ENCODE data around the gene PXN.

Gene PXN

GRCh38 chr12:120229071-120229486 is 36.5 kb downstream of the PXN start:
- H3K4me1 Mint-ChIP-seq = peaks cover 50 to 71% of the 10 kb centered on the region in 2 donors
- no peaks in the 10 kb centered on the region for H3K9me3 Mint-ChIP-seq
- H3K36me3 Mint-ChIP-seq = no peaks in the 10 kb centered on the region
- H3K4me3 Mint-ChIP-seq = no peak overlapping the region
- ATAC-seq (replicated peaks) = no peak
- no peak overlapping the region for H3K27ac Mint-ChIP-seq
- DNase-seq = no peak
- H3K27me3 Mint-ChIP-seq = peaks cover 38 to 59% of the 10 kb centered on the region in 2 donors

- Mint-ChIP-seq H3K36me3 (no peaks in the 10 kb centered on the region), H3K4me1 (peaks cover 48 to 69% of the 10 kb centered on the region in 2 donors), H3K4me3 (peak overlapping the region in 1 of 2 donors; percentile 36), H3K27ac (no peak overlapping the region), H3K27me3 (peaks cover 35 to 57% of the 10 kb centered on the region in 2 donors), H3K9me3 (no peaks in the 10 kb centered on the region)
- DNase-seq (peak; percentile 69), ATAC-seq (replicated peaks) (peak; percentile 90)
Observed at GRCh38 chr12:120228291-120229070, 37.0 kb downstream of the PXN start.

- Mint-ChIP-seq H3K4me3 (no peak overlapping the region), H3K4me1 (peaks cover 46 to 64% of the 10 kb centered on the region in 2 donors), H3K27ac (no peak overlapping the region), H3K27me3 (peaks cover 37 to 57% of the 10 kb centered on the region in 2 donors), H3K36me3 (peaks cover 0 to 1% of the 10 kb centered on the region in 2 donors), H3K9me3 (no peaks in the 10 kb centered on the region)
- ATAC-seq (replicated peaks) = no peak
- DNase-seq = no peak
Observed at GRCh38 chr12:120228041-120228290, 37.6 kb downstream of the PXN start.

GRCh38 chr12:120227233-120228040 is 38.1 kb downstream of the PXN start:
- Mint-ChIP-seq H3K9me3 (no peaks in the 10 kb centered on the region), H3K27ac (no peak overlapping the region), H3K36me3 (peaks cover 4 to 7% of the 10 kb centered on the region in 2 donors), H3K4me1 (peaks cover 42 to 59% of the 10 kb centered on the region in 2 donors), H3K4me3 (no peak overlapping the region), H3K27me3 (peaks cover 39 to 57% of the 10 kb centered on the region in 2 donors)
- DNase-seq (no peak), ATAC-seq (replicated peaks) (no peak)

- Mint-ChIP-seq H3K36me3 (peaks cover 4 to 7% of the 10 kb centered on the region in 2 donors), H3K27ac (peak overlapping the region; percentile 86), H3K27me3 (peaks cover 30 to 45% of the 10 kb centered on the region in 2 donors), H3K4me1 (peaks cover 29 to 45% of the 10 kb centered on the region in 2 donors), H3K4me3 (peak overlapping the region; percentile 78 to 84), H3K9me3 (no peaks in the 10 kb centered on the region)
- DNase-seq (no peak), ATAC-seq (replicated peaks) (peak; percentile 35 to 41)
Observed at GRCh38 chr12:120225852-120226640, 39.5 kb downstream of the PXN start.

- Mint-ChIP-seq H3K9me3 (no peaks in the 10 kb centered on the region), H3K4me1 (peaks cover 29 to 41% of the 10 kb centered on the region in 2 donors), H3K27me3 (peaks cover 36 to 42% of the 10 kb centered on the region in 2 donors), H3K4me3 (peak overlapping the region; percentile 78 to 84), H3K27ac (no peak overlapping the region), H3K36me3 (peaks cover 4 to 7% of the 10 kb centered on the region in 2 donors)
- DNase-seq (no peak), ATAC-seq (replicated peaks) (no peak)
Observed at GRCh38 chr12:120225200-120225558, 40.4 kb downstream of the PXN start.

- Mint-ChIP-seq H3K27me3 (peaks cover 35 to 42% of the 10 kb centered on the region in 2 donors), H3K36me3 (peaks cover 4 to 7% of the 10 kb centered on the region in 2 donors), H3K9me3 (no peaks in the 10 kb centered on the region), H3K4me3 (peak overlapping the region; percentile 78 to 84), H3K4me1 (peaks cover 29 to 41% of the 10 kb centered on the region in 2 donors), H3K27ac (no peak overlapping the region)
- peak; percentile 33 to 37 for ATAC-seq (replicated peaks)
- no peak for DNase-seq
Observed at GRCh38 chr12:120224304-120225199, 41.0 kb downstream of the PXN start.

GRCh38 chr12:120223458-120224303 is 41.8 kb downstream of the PXN start:
- peaks cover 27 to 35% of the 10 kb centered on the region in 2 donors for H3K4me1 Mint-ChIP-seq
- peaks cover 4 to 7% of the 10 kb centered on the region in 2 donors for H3K36me3 Mint-ChIP-seq
- H3K27ac Mint-ChIP-seq = no peak overlapping the region
- H3K27me3 Mint-ChIP-seq = peaks cover 33 to 42% of the 10 kb centered on the region in 2 donors
- no peak for DNase-seq
- H3K4me3 Mint-ChIP-seq = no peak overlapping the region
- no peaks in the 10 kb centered on the region for H3K9me3 Mint-ChIP-seq
- ATAC-seq (replicated peaks) = no peak

GRCh38 chr12:120222288-120222832 is 43.2 kb downstream of the PXN start:
- Mint-ChIP-seq H3K27me3 (peaks cover 25 to 29% of the 10 kb centered on the region in 2 donors), H3K4me1 (peaks cover 20 to 26% of the 10 kb centered on the region in 2 donors), H3K4me3 (no peak overlapping the region), H3K36me3 (peaks cover 4 to 7% of the 10 kb centered on the region in 2 donors), H3K9me3 (no peaks in the 10 kb centered on the region), H3K27ac (no peak overlapping the region)
- ATAC-seq (replicated peaks) (no peak), DNase-seq (no peak)

GRCh38 chr12:120221576-120221900 is 44.0 kb downstream of the PXN start:
- H3K27ac Mint-ChIP-seq = no peak overlapping the region
- peaks cover 4 to 7% of the 10 kb centered on the region in 2 donors for H3K36me3 Mint-ChIP-seq
- DNase-seq (no peak), ATAC-seq (replicated peaks) (no peak)
- no peaks in the 10 kb centered on the region for H3K9me3 Mint-ChIP-seq
- H3K4me1 Mint-ChIP-seq = peaks cover 20 to 26% of the 10 kb centered on the region in 2 donors
- no peak overlapping the region for H3K4me3 Mint-ChIP-seq
- peaks cover 23 to 25% of the 10 kb centered on the region in 2 donors for H3K27me3 Mint-ChIP-seq

- H3K4me1 Mint-ChIP-seq = peaks cover 18 to 22% of the 10 kb centered on the region in 2 donors
- H3K4me3 Mint-ChIP-seq = no peak overlapping the region
- peaks cover 25 to 26% of the 10 kb centered on the region in 2 donors for H3K27me3 Mint-ChIP-seq
- H3K9me3 Mint-ChIP-seq = no peaks in the 10 kb centered on the region
- peaks cover 4 to 7% of the 10 kb centered on the region in 2 donors for H3K36me3 Mint-ChIP-seq
- no peak overlapping the region for H3K27ac Mint-ChIP-seq
- ATAC-seq (replicated peaks) = no peak
- no peak for DNase-seq
Observed at GRCh38 chr12:120220838-120221575, 44.5 kb downstream of the PXN start.

Measured in stimulated activated naive B cell treated with anti-CD40 and anti-IgM and Interleukin-4, amounts not matched to agents 10 μg/mL and 1 μg/mL and 100 μg/mL, for 72 hours (primary cell).